H9 (cell line): ENCODE results near the gene RAB35. TPM values are rescaled to one million over a fixed set of nuclear protein-coding genes. Genes with fewer than 3 reads are reported as not detected.

Source experiments
- DNase-seq: peaks from one replicate; pipeline ENCODE4 v3.0.0-alpha.2; 2017
- H2AFZ ChIP-seq: one replicate; pipeline ENCODE4 v1.6.1; 2013; ENCODE audit warnings: mild to moderate bottlenecking, low read length, control low read depth, moderate library complexity
- H2AK5ac ChIP-seq: 2 replicates; pipeline ENCODE4 v1.6.1; 2013; ENCODE audit warnings: low read length, control low read depth, mixed read lengths; ENCODE audit not compliant: insufficient read length
- H2BK120ac ChIP-seq: one replicate; pipeline ENCODE4 v1.6.1; 2013; ENCODE audit warnings: low read depth, mild to moderate bottlenecking, low read length, control low read depth, inconsistent platforms; ENCODE audit not compliant: poor library complexity, severe bottlenecking
- H2BK12ac ChIP-seq: 2 replicates; pipeline ENCODE4 v1.6.1; 2013; ENCODE audit warnings: low read length, control low read depth, mixed read lengths, low read depth; ENCODE audit not compliant: insufficient read length
- H2BK15ac ChIP-seq: 2 replicates; pipeline ENCODE4 v1.6.1; 2013; ENCODE audit warnings: low read depth, low read length, control low read depth
- H2BK20ac ChIP-seq: one replicate; pipeline ENCODE4 v1.6.1; 2013; ENCODE audit warnings: low read depth, mild to moderate bottlenecking, low read length, control low read depth, inconsistent platforms; ENCODE audit not compliant: poor library complexity, severe bottlenecking
- H2BK5ac ChIP-seq: 2 replicates; pipeline ENCODE4 v1.6.1; 2013; ENCODE audit warnings: low read length, control low read depth, mixed read lengths; ENCODE audit not compliant: insufficient read length
- H3K14ac ChIP-seq: 2 replicates; pipeline ENCODE4 v1.6.1; 2013; ENCODE audit warnings: low read length, control low read depth; ENCODE audit not compliant: insufficient read depth
- H3K18ac ChIP-seq: 2 replicates; pipeline ENCODE4 v1.6.1; 2013; ENCODE audit warnings: low read depth, mild to moderate bottlenecking, mixed read lengths, low read length, control low read depth; ENCODE audit not compliant: insufficient read length
- H3K23ac ChIP-seq: 2 replicates; pipeline ENCODE4 v1.6.1; 2013; ENCODE audit warnings: low read length, control low read depth, mixed read lengths, low read depth; ENCODE audit not compliant: insufficient read length
- H3K23me2 ChIP-seq: 2 replicates; pipeline ENCODE4 v1.6.1; 2013; ENCODE audit warnings: low read depth, mild to moderate bottlenecking, mixed read lengths, low read length, control low read depth; ENCODE audit not compliant: insufficient read length, poor library complexity, severe bottlenecking
- H3K27ac ChIP-seq: 2 replicates; pipeline ENCODE4 v1.5.1; 2013; ENCODE audit warnings: low read length, control low read depth, mixed read lengths, low read depth; ENCODE audit not compliant: insufficient read length
- H3K27me3 ChIP-seq: 2 replicates; pipeline ENCODE4 v1.6.1; 2013; ENCODE audit warnings: low read length, control low read depth, inconsistent platforms; ENCODE audit not compliant: insufficient read depth
- H3K4ac ChIP-seq: 2 replicates; pipeline ENCODE4 v1.6.1; 2013; ENCODE audit warnings: low read depth, mild to moderate bottlenecking, control low read depth, inconsistent platforms, low read length, moderate library complexity
- H3K4me1 ChIP-seq: 2 replicates; pipeline ENCODE4 v1.6.1; 2013; ENCODE audit warnings: low read length, control low read depth, inconsistent platforms; ENCODE audit not compliant: insufficient read depth
- H3K4me2 ChIP-seq: 2 replicates; pipeline ENCODE4 v1.6.1; 2013; ENCODE audit warnings: low read length, control low read depth, mixed read lengths; ENCODE audit not compliant: insufficient read length, insufficient read depth
- H3K56ac ChIP-seq: 2 replicates; pipeline ENCODE4 v1.6.1; 2013; ENCODE audit warnings: low read depth, mild to moderate bottlenecking, mixed read lengths, low read length, control low read depth; ENCODE audit not compliant: insufficient read length
- H3K79me1 ChIP-seq: 2 replicates; pipeline ENCODE4 v1.6.1; 2013; ENCODE audit warnings: low read depth, mild to moderate bottlenecking, moderate library complexity, low read length, control low read depth, inconsistent platforms; ENCODE audit not compliant: insufficient read depth, poor library complexity, severe bottlenecking
- H3K79me2 ChIP-seq: 2 replicates; pipeline ENCODE4 v1.6.1; 2013; ENCODE audit warnings: low read length, control low read depth, inconsistent platforms; ENCODE audit not compliant: insufficient read depth
- H3K9ac ChIP-seq: 2 replicates; pipeline ENCODE4 v1.6.1; 2013; ENCODE audit warnings: low read length, control low read depth, mixed read lengths; ENCODE audit not compliant: insufficient read length; ENCODE audit errors: extremely low read depth
- H3K9me3 ChIP-seq: one replicate; pipeline ENCODE4 v1.6.1; 2013; ENCODE audit warnings: low read depth, low read length, inconsistent platforms; ENCODE audit not compliant: control insufficient read depth
- H3T11ph ChIP-seq: one replicate; pipeline ENCODE4 v1.6.1; 2013; ENCODE audit warnings: mild to moderate bottlenecking, low read length, control low read depth, inconsistent platforms
- H4K20me1 ChIP-seq: one replicate; pipeline ENCODE4 v1.6.1; 2013; ENCODE audit not compliant: control insufficient read depth, insufficient read length, insufficient read depth
- H4K5ac ChIP-seq: 2 replicates; pipeline ENCODE4 v1.6.1; 2013; ENCODE audit warnings: low read depth, mild to moderate bottlenecking, mixed read lengths, low read length, control low read depth; ENCODE audit not compliant: insufficient read length
- H4K8ac ChIP-seq: replicated peaks from 2 replicates; pipeline ENCODE4 v1.6.1; 2013; ENCODE audit warnings: low read length, control low read depth, mixed read lengths, low read depth; ENCODE audit not compliant: insufficient read length
- H4K91ac ChIP-seq: 2 replicates; pipeline ENCODE4 v1.6.1; 2013; ENCODE audit warnings: low read depth, mild to moderate bottlenecking, moderate library complexity, mixed read lengths, low read length, control low read depth; ENCODE audit not compliant: insufficient read length
- H3K27ac Mint-ChIP-seq, 3 experiments: 2 replicates in 2 of 3; 3 replicates in 1 of 3; pipeline ENCODE4 v1.8.0; 2020 to 2021; ENCODE audit warnings: mixed read lengths in 3 of 3, mild to moderate bottlenecking in 1 of 3, moderate library complexity in 1 of 3
- H3K27me3 Mint-ChIP-seq: 2 replicates; pipeline ENCODE4 v1.8.0; 2021; ENCODE audit warnings: low read depth, mild to moderate bottlenecking, moderate library complexity, mixed read lengths
- H3K36me3 Mint-ChIP-seq, 3 experiments: 2 replicates in 2 of 3; 3 replicates in 1 of 3; pipeline ENCODE4 v1.8.0; 2020 to 2021; ENCODE audit warnings: low read depth in 3 of 3, mixed read lengths in 3 of 3; ENCODE audit not compliant: insufficient read depth in 1 of 3
- H3K4me1 Mint-ChIP-seq, 2 experiments: 2 replicates each; pipeline ENCODE4 v1.8.0; 2020; ENCODE audit warnings: mixed read lengths in 2 of 2
- H3K4me3 Mint-ChIP-seq, 2 experiments: 2 replicates in 1 of 2; 3 replicates in 1 of 2; pipeline ENCODE4 v1.8.0; 2020 to 2021; ENCODE audit warnings: mild to moderate bottlenecking in 2 of 2, mixed read lengths in 2 of 2, moderate library complexity in 1 of 2
- H3K9me3 Mint-ChIP-seq, 2 experiments: 2 replicates in 1 of 2; 3 replicates in 1 of 2; pipeline ENCODE4 v1.8.0; 2020; ENCODE audit warnings: mild to moderate bottlenecking in 2 of 2, mixed read lengths in 2 of 2, moderate library complexity in 1 of 2
- WGBS: extraction: QIAGEN DNeasy Blood & Tissue Kit; methylation state at CpG from one replicate; pipeline ENCODE4 v1.1.7; 2013; ENCODE audit warnings: missing lambda C conversion rate, low lambda C conversion rate, mixed read lengths; ENCODE audit not compliant: insufficient read length; ENCODE audit errors: extremely low coverage; 5-methylcytosine and 5-hydroxymethylcytosine counted together
- total RNA-seq: library from RNA; stranded (reverse); gene quantifications from 2 replicates; pipeline ENCODE4 v1.2.1, GENCODE V29; 2021
- TF ChIP-seq, protein P1 (sequence below): fragments of 200-600 bp; sonication (generic); conservative IDR thresholded peaks from 3 replicates; pipeline ENCODE4 v1.8.0; 2021; ENCODE audit warnings: antibody characterized with exemption, mild to moderate bottlenecking

RAB35 gene
- total RNA-seq, 1 experiment from 2014 or later = 60.0 TPM

- H3K79me1 ChIP-seq = no peaks in the 10 kb centered on the region
- no peak overlapping the region for H3K4me2 ChIP-seq
- TF ChIP-seq, protein P1, sequence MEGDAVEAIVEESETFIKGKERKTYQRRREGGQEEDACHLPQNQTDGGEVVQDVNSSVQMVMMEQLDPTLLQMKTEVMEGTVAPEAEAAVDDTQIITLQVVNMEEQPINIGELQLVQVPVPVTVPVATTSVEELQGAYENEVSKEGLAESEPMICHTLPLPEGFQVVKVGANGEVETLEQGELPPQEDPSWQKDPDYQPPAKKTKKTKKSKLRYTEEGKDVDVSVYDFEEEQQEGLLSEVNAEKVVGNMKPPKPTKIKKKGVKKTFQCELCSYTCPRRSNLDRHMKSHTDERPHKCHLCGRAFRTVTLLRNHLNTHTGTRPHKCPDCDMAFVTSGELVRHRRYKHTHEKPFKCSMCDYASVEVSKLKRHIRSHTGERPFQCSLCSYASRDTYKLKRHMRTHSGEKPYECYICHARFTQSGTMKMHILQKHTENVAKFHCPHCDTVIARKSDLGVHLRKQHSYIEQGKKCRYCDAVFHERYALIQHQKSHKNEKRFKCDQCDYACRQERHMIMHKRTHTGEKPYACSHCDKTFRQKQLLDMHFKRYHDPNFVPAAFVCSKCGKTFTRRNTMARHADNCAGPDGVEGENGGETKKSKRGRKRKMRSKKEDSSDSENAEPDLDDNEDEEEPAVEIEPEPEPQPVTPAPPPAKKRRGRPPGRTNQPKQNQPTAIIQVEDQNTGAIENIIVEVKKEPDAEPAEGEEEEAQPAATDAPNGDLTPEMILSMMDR = no peak
- H3K27me3 Mint-ChIP-seq = no peaks in the 10 kb centered on the region; the same call in 1 of the 2 replicates
- H3K56ac ChIP-seq = no peak overlapping the region
- H3K4me1 Mint-ChIP-seq = peaks cover 6 to 9% of the 10 kb centered on the region in 2 experiments
- H3K14ac ChIP-seq = no peak overlapping the region
- H2BK5ac ChIP-seq = no peak overlapping the region
- H3K23ac ChIP-seq = no peak overlapping the region
- no peak overlapping the region for H4K91ac ChIP-seq
- no peaks in the 10 kb centered on the region for H3K9me3 ChIP-seq
- H3K4me3 Mint-ChIP-seq = no peak overlapping the region
- no peak overlapping the region for H2BK15ac ChIP-seq
- H3K9me3 Mint-ChIP-seq = no peaks in the 10 kb centered on the region
- H4K8ac ChIP-seq = no peak overlapping the region
- no peaks in the 10 kb centered on the region for H3K79me2 ChIP-seq
- H3K27ac Mint-ChIP-seq = no peak overlapping the region; a peak in 1 of 7 replicates
- H3K27ac ChIP-seq = no peak overlapping the region
- no peak overlapping the region for H2BK120ac ChIP-seq
- DNase-seq = no peak
- WGBS = no CpG with 5 or more reads among the region's 1 CpG
- no peaks in the 10 kb centered on the region for H3K27me3 ChIP-seq
- no peak overlapping the region for H2AFZ ChIP-seq
- no peak overlapping the region for H2BK20ac ChIP-seq
- no peaks in the 10 kb centered on the region for H4K20me1 ChIP-seq
- H3T11ph ChIP-seq = no peak overlapping the region
- no peak overlapping the region for H2AK5ac ChIP-seq
- H3K4ac ChIP-seq = no peak overlapping the region
- no peaks in the 10 kb centered on the region for H3K36me3 Mint-ChIP-seq
- H3K18ac ChIP-seq = no peak overlapping the region
- no peak overlapping the region for H4K5ac ChIP-seq
- no peaks in the 10 kb centered on the region for H3K23me2 ChIP-seq
- no peak overlapping the region for H2BK12ac ChIP-seq
- no peak overlapping the region for H3K9ac ChIP-seq
- no peaks in the 10 kb centered on the region for H3K4me1 ChIP-seq
Observed at GRCh38 chr12:120060196-120060595, 56.4 kb downstream of the RAB35 start.
